NCI-H774 (cell line): ENCODE data around the gene VARS1.
A peak's percentile ranks its signal among the peaks of the same experiment; 100 is the strongest.
"Not testable (repeated sequence)": the region's sequence is repeated elsewhere in the genome, so short reads cannot be mapped to it uniquely, and the experiment has no call there.

Source experiments
- DNase-seq: peaks from one replicate; lab custom pipeline; 2025; lab: John Stamatoyannopoulos, UW

The VARS1 gene

DNA sequence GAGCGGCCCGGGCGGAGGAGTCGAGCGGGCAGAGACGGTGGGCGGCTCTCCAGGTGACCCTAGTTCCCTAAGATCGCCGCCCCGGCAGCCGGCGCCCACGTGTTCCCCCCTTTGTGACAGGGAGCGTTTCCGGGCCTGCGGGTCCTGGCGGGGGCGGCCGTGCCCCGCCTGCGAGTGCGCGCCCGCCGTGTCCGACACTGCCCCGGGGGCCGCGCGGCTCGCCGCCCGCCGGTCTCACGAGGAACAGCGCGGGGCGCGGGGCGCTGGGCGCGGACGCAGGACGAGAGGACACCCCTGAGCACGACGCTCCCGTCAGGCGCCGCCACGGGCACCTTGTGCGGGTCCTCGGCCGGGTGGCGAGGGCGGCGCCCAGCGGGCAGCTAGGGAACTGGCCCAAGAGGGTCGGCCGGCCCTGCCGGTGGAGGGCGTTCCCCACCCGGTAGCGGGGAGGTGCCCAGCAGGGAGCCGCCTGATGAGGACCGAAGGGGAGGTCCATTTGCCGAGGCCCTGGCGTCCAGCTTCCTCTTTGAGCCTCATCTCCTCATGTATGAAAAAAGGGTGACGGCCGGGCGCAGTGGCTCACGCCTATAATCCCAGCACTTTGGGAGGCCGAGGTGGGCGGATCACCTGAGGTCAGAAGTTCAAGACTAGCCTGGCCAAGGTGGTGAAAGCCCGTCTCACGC is at the start of gene VARS1:
TSS of gene VARS1 (minus strand) at position 137 of the 683 bp plus-strand sequence. CDS start 535 bp downstream, outside the sequence.
- peak; percentile 88 for DNase-seq

DNA sequence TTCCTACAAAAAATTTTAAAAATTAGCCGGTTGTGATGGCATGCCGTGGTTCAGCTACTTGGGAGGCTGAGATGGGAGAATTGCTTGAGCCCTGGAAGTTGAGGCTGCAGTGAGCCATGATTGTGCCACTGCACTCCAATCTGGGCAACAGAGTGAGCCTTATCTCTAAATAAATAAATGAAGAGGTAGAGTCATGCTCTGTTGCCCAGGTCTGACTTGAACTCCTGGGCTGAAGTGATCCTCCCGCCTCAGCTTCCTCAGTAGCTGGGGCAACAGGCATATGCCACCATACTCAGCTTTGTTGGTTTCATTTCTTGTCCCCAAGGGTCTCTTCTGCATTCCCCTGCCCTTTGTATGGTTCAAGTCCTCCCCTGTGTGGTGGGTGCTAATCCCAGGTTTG is 49.0 kb upstream of the VARS1 start:
- DNase-seq: no peak

DNA sequence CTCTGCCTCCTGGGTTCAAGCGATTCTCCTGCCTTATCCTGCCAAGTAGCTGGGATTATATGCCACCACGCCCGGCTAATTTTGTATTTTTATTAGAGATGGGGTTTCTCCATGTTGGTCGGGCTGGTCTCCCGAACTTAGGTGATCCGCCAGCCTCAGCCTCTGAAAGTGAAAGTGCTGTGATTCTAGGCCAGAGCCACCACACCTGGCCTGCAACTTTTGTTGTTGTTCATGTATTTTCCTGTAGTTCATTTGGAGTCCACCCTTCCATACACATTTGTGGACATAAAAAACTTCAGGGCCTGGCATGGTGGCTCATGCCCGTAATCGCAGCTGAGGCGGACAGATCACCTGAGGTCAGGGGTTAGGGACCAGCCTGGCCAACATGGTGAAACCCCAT is 46.5 kb upstream of the VARS1 start:
- no peak for DNase-seq

DNA sequence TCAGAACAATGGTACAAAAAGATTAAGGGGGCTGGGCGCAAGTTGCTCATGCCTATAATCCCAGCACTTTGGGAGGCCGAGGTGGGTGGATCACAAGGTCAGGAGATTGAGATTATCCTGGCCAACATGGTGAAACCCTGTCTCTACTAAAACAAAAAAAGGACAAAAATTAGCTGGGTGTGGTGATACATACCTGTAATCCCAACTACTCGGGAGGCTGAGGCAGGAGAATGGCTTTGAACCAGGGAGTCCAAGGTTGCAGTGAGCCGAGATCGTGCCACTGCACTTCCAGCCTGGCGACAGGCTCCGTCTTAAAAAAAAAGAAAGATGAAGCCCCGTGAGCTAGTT is 44.2 kb upstream of the VARS1 start:
- not testable (repeated sequence) for DNase-seq

DNA sequence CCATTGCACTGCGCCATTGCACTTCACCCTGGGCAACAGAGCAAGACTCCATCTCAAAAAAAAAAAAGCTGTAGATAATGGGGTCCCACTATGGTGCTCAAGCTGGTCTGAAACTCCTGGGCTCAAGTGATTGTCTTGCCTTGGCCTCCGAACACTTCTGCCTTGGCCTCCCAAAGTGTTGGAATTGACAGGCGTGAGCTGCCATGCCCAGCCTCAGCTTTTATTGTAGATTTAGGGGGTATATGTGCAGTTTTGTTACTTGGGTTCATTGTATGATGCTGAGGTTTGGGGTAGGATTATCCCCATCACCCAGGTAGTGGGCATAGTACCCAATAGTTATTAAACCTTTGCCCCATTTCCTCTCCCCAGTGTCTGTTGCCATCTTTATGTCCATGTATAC is 43.4 kb upstream of the VARS1 start:
- DNase-seq: no peak

DNA sequence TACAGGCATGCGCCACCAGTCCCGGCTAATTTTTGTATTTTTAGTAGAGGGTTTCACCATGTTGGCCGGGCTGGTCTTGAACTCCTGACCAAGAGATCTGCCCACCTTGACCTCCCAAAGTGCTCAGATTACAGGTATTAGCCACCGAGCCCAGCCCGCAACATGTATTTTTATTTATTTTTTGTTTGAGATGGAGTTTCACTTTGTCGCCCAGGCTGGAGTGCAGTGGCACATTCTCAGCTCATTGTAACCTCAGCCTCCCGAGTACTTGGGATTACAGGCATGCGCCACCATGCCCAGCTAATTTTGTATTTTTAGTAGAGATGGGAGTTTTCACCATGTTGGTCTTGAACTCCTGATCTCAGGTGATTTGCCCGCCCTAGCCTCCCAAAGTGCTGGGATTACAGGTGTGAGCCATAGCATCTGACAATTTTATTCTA is 42.6 kb upstream of the VARS1 start:
- not testable (repeated sequence) for DNase-seq

DNA sequence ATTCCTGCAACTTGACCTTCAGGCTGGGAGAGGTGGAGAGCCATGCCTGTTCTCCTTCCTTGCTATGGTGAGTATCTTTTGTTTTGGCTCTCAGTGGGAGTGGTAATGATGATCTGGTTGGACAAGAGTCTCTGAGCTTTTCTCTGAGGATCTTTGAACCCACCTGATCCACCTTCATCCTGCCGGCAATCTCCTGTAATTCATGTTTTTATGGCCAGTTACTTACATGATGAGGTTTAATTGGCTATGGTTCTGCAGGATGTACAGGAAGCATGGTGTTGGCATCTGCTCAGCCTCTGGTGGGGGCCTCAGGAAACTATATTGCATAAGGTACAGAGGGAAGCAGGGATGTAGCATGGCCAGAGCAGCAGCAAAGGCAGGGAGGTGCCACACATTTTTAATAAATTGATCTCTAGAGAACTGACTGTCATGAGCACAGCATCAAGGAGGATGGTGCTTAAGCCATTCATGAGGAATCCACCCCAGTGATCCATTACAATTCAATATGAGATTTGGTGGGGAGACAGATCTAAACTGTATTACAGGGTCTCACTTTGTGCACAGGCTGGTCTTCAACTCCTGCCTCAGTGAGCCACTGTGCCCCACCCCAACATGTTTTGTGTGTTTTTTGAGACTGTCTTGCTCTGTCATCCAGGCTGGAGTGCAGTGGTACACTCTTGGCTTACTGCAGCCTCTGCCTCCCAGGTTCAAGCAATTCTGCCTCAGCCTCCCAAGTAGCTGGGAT is 42.0 kb upstream of the VARS1 start:
- no peak for DNase-seq

DNA sequence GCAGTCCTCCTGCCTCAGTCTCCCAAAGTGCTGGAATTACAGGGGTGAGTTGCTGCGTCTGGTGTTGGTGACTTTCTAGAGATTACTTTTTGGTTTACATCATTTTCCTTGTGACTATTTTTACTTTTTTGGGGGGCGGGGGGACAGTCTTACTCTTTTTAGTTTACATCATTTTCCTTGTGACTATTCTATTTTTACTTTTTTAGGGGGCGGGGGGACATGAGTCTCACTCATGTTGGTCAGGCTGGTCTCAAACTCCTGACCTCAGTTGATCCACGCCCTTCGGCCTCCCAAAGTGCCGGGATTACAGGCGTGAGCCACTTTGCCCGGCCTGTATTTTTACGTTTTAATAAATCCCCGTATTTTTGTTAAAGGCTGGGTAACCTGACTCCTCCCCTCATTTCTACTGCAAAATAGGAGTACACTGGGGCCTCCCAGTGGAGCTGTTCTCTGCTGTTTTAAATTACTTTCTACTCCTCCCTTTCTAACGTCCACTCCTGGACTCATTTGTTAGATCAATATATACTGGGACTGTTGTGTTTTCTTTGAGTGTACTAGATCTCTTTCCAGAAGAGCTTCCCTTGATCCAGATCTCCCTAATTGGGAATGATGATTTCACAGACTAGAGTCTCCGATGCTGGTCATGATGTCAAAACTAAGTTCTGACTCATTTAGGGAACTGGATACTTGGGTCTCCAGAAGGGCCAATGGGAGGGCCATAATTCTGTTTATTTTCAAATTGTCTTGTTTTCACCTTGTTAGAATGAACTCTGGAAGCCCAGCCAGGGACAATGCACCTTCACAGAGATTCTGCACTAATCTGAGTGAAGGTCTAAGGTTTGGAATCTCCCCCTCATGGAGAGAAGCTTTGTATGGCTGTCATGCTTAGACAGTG is 41.2 kb upstream of the VARS1 start:
- DNase-seq: no peak

DNA sequence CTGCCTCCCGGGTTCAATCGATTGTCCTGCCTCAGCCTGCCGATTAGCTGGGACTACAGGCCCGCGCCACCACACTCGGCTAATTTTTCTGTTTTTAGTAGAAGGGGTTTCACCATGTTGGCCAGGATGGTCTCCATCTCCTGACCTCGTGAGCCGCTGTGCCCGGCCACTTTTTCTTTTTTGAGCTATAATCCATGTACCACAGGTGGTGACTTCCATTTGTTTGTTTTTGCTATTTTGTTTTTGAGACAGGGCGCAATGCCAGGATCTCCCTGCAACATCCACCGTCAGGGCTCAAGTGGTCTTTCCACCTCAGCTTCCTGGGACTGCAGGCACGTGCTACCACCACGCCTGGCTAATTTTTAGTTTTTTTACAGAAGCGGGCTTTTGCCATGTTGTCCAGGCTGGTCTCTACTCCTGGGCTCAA is 40.5 kb upstream of the VARS1 start:
- no peak for DNase-seq

DNA sequence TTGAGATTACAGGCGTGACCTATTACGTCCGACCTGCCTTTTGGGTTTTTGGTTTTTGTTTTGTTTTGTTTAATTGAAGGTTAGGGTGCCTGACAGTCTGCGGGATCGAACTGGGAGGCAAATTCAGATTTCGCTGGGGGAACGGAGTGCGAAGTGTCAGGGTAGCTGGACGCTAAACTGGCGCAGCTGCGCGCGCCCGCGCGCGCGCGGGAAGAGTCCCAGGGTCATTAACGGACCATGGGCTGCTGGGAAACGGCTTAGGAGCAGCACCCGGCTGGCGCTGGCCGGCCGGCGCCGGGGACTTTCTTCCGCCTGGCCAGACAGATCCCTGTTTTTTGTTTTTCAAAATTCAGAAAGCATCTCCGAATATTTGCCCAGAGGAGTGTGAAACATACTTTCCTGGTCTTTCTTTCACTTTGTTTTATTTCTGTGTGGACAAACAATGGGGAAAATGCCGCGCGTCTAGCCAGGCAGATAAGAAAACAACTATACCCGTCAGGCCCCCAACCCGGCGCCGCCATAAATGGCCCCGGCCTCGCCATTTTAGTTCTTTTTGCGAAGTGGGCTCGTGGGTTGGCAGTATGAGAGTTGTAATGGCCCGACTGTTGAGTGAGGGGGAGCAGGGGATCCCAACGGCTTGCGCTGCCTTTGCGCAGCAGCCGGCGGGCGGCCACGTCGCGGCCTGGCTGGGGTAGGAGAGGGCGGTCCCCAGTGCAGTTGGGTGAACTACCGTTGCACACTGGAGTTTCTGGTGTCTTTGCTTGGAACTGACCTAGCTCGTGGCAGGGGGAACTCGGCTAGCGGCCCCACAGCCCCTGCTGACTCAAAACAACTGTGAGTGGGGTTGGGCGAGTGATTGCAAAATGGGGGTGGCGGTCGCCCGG is 39.1 kb upstream of the VARS1 start:
- DNase-seq: peak; percentile 91

DNA sequence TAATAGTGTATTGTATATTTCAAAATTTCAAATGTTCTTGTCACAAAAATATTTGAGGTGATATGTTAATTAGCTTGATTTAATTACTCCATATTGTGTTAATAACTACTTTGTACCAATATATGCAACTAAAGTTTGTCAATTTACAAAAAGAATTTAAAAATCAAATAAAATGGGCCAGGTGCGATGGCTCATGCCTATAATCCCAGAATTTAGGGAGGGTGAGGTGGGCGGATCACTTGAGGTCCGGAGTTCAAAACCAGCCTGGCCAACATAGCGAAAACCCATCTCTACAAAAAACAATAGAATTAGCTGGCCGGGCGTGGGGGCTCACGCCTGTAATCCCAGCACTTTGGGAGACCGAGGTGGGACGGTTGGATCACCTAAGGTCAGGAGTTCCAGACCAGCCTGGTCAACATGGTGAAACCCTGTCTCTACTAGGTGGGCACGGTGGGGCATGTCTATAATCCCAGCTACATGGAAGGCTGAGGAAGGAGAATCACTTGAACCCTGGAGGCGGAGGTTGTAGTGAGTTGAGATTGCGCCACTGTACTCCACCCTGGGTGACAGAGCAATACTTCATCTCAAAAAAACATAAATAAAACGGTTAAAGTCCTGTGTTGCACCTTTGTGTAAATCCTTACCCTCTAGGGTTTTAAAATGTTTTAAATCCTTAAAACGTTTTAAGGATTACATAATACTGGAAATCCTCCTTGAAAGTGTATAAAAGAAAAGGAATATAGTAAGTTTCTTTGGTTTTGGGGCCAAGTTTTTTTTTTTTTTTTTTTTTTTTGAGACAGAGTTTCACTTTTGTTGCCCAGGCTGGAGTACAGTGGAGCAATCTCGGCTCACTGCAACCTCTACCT is 36.0 kb upstream of the VARS1 start:
- DNase-seq: no peak

DNA sequence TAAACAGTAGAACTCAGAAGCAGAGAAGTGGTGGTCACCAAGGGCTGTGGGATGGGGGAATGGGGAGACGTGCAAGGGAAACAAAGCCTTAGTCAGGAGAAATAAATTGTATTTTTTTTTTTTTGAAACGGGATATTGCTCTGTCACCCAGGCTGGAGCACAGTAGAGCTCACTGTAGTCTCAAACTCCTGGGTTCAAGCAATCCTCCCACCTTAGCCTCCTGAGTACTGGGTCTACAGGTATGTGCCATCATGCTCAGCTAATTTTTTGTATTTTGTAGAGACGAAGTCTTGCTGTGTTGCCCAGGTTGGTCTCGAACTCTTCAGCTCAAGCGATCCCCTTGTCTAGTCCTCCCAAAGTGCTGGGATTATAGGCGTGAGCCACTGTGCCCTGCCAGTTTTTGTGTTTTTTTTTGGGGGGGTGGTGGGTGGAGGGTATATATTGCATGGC is 35.4 kb upstream of the VARS1 start:
- DNase-seq: no peak

DNA sequence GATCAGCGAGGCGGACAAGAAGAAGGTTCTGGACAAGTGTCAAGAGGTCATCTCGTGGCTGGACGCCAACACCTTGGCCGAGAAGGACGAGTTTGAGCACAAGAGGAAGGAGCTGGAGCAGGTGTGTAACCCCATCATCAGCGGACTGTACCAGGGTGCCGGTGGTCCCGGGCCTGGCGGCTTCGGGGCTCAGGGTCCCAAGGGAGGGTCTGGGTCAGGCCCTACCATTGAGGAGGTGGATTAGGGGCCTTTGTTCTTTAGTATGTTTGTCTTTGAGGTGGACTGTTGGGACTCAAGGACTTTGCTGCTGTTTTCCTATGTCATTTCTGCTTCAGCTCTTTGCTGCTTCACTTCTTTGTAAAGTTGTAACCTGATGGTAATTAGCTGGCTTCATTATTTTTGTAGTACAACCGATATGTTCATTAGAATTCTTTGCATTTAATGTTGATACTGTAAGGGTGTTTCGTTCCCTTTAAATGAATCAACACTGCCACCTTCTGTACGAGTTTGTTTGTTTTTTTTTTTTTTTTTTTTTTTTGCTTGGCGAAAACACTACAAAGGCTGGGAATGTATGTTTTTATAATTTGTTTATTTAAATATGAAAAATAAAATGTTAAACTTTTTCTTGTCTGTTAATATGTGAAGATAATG is 34.2 kb upstream of the VARS1 start:
- DNase-seq: no peak

DNA sequence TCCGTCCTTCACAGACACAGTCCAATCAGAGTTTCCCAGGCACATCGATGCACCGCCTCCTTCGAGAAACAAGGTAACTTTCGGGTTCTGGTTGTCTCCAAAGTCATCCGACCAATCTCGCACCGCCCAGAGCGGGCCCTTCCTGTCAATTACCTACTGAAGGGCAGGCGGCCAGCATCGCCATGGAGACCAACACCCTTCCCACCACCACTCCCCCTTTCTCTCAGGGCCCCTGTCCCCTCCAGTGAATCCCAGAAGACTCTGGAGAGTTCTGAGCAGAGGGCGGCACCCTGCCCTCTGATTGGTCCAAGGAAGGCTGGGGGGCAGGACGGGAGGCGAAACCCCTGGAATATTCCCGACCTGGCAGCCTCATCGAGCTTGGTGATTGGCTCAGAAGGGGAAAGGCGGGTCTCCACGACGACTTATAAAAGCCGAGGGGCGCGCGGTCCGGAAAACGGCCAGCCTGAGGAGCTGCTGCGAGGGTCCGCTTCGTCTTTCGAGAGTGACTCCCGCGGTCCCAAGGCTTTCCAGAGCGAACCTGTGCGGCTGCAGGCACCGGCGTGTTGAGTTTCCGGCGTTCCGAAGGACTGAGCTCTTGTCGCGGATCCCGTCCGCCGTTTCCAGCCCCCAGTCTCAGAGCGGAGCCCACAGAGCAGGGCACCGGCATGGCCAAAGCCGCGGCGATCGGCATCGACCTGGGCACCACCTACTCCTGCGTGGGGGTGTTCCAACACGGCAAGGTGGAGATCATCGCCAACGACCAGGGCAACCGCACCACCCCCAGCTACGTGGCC is 31.9 kb upstream of the VARS1 start, which contains the start of gene HSPA1B:
TSS of gene HSPA1B (plus strand) at position 453 of the 794 bp plus-strand sequence. CDS start at position 666, 213 bp downstream.
- peak; percentile 97 for DNase-seq

DNA sequence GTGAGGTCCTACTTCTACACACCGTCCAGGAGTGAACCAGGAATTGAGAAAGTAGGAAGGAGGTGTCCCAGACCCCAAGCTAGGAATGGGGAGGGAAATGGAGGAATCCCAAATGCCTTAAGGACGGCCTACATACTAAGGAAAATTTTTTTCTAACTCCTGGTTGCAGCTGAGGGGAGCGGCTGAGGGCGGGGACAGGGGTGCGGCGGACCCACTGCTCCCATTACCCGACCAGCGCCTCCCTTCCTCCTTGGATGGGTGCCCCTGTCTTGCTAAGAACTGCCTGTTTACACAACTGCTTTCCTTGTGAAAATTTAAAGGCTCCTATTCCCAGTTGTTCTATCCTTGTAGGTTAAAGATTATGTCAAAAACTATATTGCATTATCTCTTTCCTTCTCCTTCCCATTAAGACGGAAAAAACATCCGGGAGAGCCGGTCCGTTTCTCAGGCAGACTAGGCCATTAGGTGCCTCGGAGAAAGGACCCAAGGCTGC is 31.3 kb upstream of the VARS1 start:
- no peak for DNase-seq

DNA sequence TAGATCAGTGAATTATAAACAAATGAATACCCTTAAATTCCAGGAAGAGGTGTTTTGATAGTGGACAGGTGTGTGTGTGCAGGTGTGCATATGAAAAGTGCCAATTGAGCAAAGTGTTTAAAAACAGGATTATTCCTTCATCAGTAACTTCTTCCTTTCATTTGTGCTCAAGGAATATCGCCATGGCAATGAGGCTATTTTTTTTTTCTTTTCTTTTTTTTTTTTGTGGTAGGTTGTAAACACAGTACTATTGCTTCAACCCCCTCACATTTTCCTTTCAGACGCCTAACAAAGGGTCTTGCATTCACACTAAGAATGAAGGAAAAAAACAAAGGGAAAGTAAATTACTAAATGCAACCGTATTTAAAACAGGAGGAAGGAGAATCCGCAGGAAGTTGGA is 30.0 kb upstream of the VARS1 start:
- no peak for DNase-seq

DNA sequence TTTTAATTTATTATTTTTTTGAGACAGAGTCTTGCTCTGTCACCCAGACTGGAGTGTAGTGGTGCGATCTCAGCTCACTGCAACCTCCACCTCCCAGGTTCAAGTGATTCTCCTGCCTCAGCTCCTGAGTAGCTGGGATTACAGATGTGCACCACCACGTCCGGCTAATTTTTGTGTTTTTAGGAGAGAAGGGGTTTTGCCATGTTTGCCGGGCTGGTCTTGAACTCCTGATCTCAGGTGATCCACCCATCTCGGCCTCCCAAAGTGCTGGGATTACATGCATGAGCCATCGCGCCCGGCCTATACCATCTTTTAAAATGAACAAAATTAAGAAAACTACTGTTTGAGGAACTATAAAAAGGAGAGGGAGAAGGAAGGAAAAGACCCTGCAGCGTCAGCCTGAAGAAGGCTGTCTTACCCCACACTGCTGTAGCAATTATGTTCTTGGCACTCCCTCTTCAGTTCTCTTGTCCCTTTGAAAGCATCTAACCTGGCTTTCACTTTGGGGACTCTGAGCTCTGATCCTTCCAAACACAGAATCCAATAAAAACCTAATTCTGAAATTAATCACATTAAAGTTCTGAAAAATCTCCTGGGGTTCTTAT is 28.1 kb upstream of the VARS1 start:
- not testable (repeated sequence) for DNase-seq

DNA sequence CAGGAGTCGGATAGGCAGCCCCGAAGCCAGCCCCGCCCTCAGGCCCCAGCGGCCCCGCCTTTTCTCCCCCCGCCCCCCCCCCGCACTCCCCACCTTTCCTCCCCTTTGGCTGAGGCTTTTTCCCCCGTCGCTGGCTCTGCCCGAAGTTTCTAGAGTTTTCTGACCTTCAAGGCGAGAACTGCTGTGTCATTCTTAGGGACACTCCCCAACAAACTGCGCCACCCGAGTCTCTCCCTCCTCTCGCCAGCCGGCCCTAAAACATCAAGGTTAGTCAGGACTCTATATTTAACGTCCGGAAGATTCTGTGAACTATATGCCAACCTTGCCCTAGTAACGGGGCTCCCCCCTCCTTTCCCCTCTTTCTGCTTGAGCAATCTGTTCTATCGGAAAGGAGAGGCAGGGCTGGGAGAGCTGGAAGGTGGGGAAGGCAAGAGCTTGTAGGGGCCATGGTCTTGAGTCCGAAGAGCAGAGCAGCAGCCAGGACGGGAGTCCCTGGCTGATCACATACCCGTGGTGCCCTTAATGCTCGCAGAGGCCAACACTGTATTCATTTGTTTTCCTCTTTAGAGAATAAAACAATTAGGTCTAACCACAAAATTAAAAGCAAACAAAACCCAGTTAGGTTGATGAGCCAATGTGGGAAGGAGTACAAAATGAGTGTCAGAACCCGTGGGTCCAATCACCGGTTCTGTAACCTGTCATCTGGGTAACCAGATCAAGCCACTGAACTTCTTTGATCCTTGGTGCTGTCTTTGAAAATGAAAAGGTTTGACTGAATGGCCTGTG is 26.7 kb upstream of the VARS1 start:
- DNase-seq: no peak
